Measurements from ENCODE around the gene DST. TPM values are rescaled to one million over a fixed set of nuclear protein-coding genes. Genes with fewer than 3 reads are reported as not detected.

Gene DST
- total RNA-seq, 1 experiment from 2014 or later: 91.9 TPM

- Histone ChIP-seq H3K18ac (ENCODE audit: insufficient read length, low read depth, low read length) (no peak overlapping the region), H2BK12ac (ENCODE audit: insufficient read length, low read depth, low read length) (no peak overlapping the region), H2BK120ac (ENCODE audit: low read depth, low read length, poor library complexity, severe bottlenecking) (no peak overlapping the region), H3K9ac (ENCODE audit: extremely low read depth, insufficient read length, low read length) (no peak overlapping the region), H3K79me2 (ENCODE audit: insufficient read depth, low read length) (0 out of 2 replicates have a peak, but pooled peaks cover 1% of the 10 kb centered on the region), H3K9me3 (ENCODE audit: control insufficient read depth, low read depth, low read length) (no peaks in the 10 kb centered on the region), H3K23me2 (ENCODE audit: insufficient read length, low read depth, low read length, poor library complexity, severe bottlenecking) (no peaks in the 10 kb centered on the region), H4K8ac (replicated peaks; ENCODE audit: insufficient read length, low read depth, low read length) (no peak overlapping the region), H3K4me2 (ENCODE audit: insufficient read depth, insufficient read length, low read length) (no peak overlapping the region), H3K4me1 (ENCODE audit: insufficient read depth, low read length) (no peaks in the 10 kb centered on the region; the same call in 1 of the 2 replicates), H3K23ac (ENCODE audit: insufficient read length, low read depth, low read length) (no peak overlapping the region), H2BK5ac (ENCODE audit: insufficient read length, low read length) (no peak overlapping the region), H2AK5ac (ENCODE audit: insufficient read length, low read length) (no peak overlapping the region), H2BK20ac (ENCODE audit: low read depth, low read length, poor library complexity, severe bottlenecking) (no peak overlapping the region), H3K27ac (ENCODE audit: insufficient read length, low read depth, low read length) (no peak overlapping the region), H3K27me3 (ENCODE audit: insufficient read depth, low read length) (no peaks in the 10 kb centered on the region), H3K56ac (ENCODE audit: insufficient read length, low read depth, low read length) (no peak overlapping the region), H4K91ac (ENCODE audit: insufficient read length, low read depth, low read length) (no peak overlapping the region), H4K5ac (ENCODE audit: insufficient read length, low read depth, low read length) (no peak overlapping the region), H4K20me1 (ENCODE audit: control insufficient read depth, insufficient read depth, insufficient read length) (no peaks in the 10 kb centered on the region), H2AFZ (ENCODE audit: low read length) (no peak overlapping the region), H3K4ac (ENCODE audit: low read depth, low read length) (no peak overlapping the region), H3K14ac (ENCODE audit: insufficient read depth, low read length) (no peak overlapping the region), H2BK15ac (ENCODE audit: low read depth, low read length) (no peak overlapping the region), H3K79me1 (ENCODE audit: insufficient read depth, low read depth, low read length, poor library complexity, severe bottlenecking) (peaks cover 5% of the 10 kb centered on the region), H3T11ph (ENCODE audit: low read length) (no peak overlapping the region)
- no peaks in the 10 kb centered on the region for H3K9me3 Mint-ChIP-seq
- no peaks in the 10 kb centered on the region for H3K27me3 Mint-ChIP-seq (ENCODE audit: low read depth)
- DNase-seq: no peak
- no peaks in the 10 kb centered on the region; a peak in 1 of 7 replicates for H3K36me3 Mint-ChIP-seq (ENCODE audit: insufficient read depth in 1 of 3, low read depth in 3 of 3)
- no CpG with 5 or more reads among the region's 2 CpGs for WGBS (ENCODE audit: extremely low coverage, insufficient read length, low lambda C conversion rate)
- H3K4me3 Mint-ChIP-seq: no peak overlapping the region
- H3K27ac Mint-ChIP-seq: no peak overlapping the region
- H3K4me1 Mint-ChIP-seq: peaks cover 29 to 32% of the 10 kb centered on the region in 2 experiments
- TF ChIP-seq, protein P1, sequence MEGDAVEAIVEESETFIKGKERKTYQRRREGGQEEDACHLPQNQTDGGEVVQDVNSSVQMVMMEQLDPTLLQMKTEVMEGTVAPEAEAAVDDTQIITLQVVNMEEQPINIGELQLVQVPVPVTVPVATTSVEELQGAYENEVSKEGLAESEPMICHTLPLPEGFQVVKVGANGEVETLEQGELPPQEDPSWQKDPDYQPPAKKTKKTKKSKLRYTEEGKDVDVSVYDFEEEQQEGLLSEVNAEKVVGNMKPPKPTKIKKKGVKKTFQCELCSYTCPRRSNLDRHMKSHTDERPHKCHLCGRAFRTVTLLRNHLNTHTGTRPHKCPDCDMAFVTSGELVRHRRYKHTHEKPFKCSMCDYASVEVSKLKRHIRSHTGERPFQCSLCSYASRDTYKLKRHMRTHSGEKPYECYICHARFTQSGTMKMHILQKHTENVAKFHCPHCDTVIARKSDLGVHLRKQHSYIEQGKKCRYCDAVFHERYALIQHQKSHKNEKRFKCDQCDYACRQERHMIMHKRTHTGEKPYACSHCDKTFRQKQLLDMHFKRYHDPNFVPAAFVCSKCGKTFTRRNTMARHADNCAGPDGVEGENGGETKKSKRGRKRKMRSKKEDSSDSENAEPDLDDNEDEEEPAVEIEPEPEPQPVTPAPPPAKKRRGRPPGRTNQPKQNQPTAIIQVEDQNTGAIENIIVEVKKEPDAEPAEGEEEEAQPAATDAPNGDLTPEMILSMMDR (conservative IDR thresholded peaks at IDR 0.05): no peak
Measured at GRCh38 chr6:56685994-56686393, 43.3 kb upstream of the DST start.
